Central memory CD8-positive, alpha-beta T cell (primary cell): Measurements from ENCODE around the gene OGDH.

Source experiments
- ATAC-seq: fragments of 150-1000 bp; cut with Tn5 transposase; replicated peaks from 2 replicates; pipeline ENCODE4 v1.10.0; 2022; ENCODE audit warnings: mild to moderate bottlenecking, moderate FRiP score, moderate number of reproducible peaks; ENCODE audit not compliant: poor library complexity, severe bottlenecking; ENCODE audit errors: extremely low read depth
- DNase-seq, 2 donors: peaks; one replicate each; pipeline ENCODE4 v3.0.0; 2021; ENCODE audit warnings: low spot score in 2 of 2
- H3K27ac Mint-ChIP-seq: one replicate; pipeline ENCODE4 v1.8.0; 2022; ENCODE audit warnings: low read depth, mild to moderate bottlenecking, moderate library complexity, mixed read lengths
- H3K27me3 Mint-ChIP-seq: one replicate; pipeline ENCODE4 v1.8.0; 2022; ENCODE audit warnings: mixed read lengths
- H3K36me3 Mint-ChIP-seq: one replicate; pipeline ENCODE4 v1.8.0; 2022; ENCODE audit warnings: mild to moderate bottlenecking, moderate library complexity, mixed read lengths; ENCODE audit not compliant: insufficient read depth
- H3K4me1 Mint-ChIP-seq: one replicate; pipeline ENCODE4 v1.8.0; 2022; ENCODE audit warnings: mixed read lengths
- H3K4me3 Mint-ChIP-seq: one replicate; pipeline ENCODE4 v1.8.0; 2022; ENCODE audit warnings: mild to moderate bottlenecking, moderate library complexity, mixed read lengths
- H3K9me3 Mint-ChIP-seq: one replicate; pipeline ENCODE4 v1.8.0; 2022; ENCODE audit warnings: mixed read lengths

Gene OGDH

GRCh38 chr7:44638611-44639557, 32.5 kb downstream of the OGDH start:
- Mint-ChIP-seq H3K27ac (peak overlapping the region; percentile 99), H3K4me1 (peaks cover 63% of the 10 kb centered on the region), H3K4me3 (peak overlapping the region; percentile 79), H3K27me3 (no peaks in the 10 kb centered on the region), H3K36me3 (peaks cover 17% of the 10 kb centered on the region), H3K9me3 (peaks cover 5% of the 10 kb centered on the region)
- ATAC-seq (peak; percentile 71), DNase-seq (peak in 1 of 2 donors; percentile 70)

GRCh38 chr7:44639671-44640321, 33.4 kb downstream of the OGDH start:
- H3K27ac Mint-ChIP-seq = peak overlapping the region; percentile 99
- peaks cover 17% of the 10 kb centered on the region for H3K36me3 Mint-ChIP-seq
- peak overlapping the region; percentile 79 for H3K4me3 Mint-ChIP-seq
- DNase-seq = no peak
- ATAC-seq = no peak
- peaks cover 59% of the 10 kb centered on the region for H3K4me1 Mint-ChIP-seq
- no peaks in the 10 kb centered on the region for H3K27me3 Mint-ChIP-seq
- peaks cover 5% of the 10 kb centered on the region for H3K9me3 Mint-ChIP-seq

- peaks cover 40% of the 10 kb centered on the region for H3K4me1 Mint-ChIP-seq
- H3K4me3 Mint-ChIP-seq = no peak overlapping the region
- H3K36me3 Mint-ChIP-seq = peaks cover 20% of the 10 kb centered on the region
- ATAC-seq (no peak), DNase-seq (no peak)
- peaks cover 3% of the 10 kb centered on the region for H3K9me3 Mint-ChIP-seq
- H3K27ac Mint-ChIP-seq = no peak overlapping the region
- H3K27me3 Mint-ChIP-seq = no peaks in the 10 kb centered on the region
These were observed 36.8 kb downstream of the OGDH start for GRCh38 chr7:44643206-44643605.

- no peak overlapping the region for H3K4me3 Mint-ChIP-seq
- peak overlapping the region; percentile 51 for H3K27ac Mint-ChIP-seq
- no peaks in the 10 kb centered on the region for H3K9me3 Mint-ChIP-seq
- H3K27me3 Mint-ChIP-seq = no peaks in the 10 kb centered on the region
- DNase-seq (no peak), ATAC-seq (no peak)
- H3K36me3 Mint-ChIP-seq = peaks cover 20% of the 10 kb centered on the region
- peaks cover 19% of the 10 kb centered on the region for H3K4me1 Mint-ChIP-seq
These were observed 38.8 kb downstream of the OGDH start for GRCh38 chr7:44645254-44645653.

- H3K36me3 Mint-ChIP-seq = peaks cover 19% of the 10 kb centered on the region
- H3K4me3 Mint-ChIP-seq = no peak overlapping the region
- H3K4me1 Mint-ChIP-seq = peaks cover 15% of the 10 kb centered on the region
- H3K27ac Mint-ChIP-seq = peak overlapping the region; percentile 51
- H3K27me3 Mint-ChIP-seq = no peaks in the 10 kb centered on the region
- DNase-seq (no peak), ATAC-seq (no peak)
- H3K9me3 Mint-ChIP-seq = no peaks in the 10 kb centered on the region
These were observed 39.3 kb downstream of the OGDH start for GRCh38 chr7:44645696-44646095.

GRCh38 chr7:44646176-44646920, 39.9 kb downstream of the OGDH start:
- Mint-ChIP-seq H3K4me3 (no peak overlapping the region), H3K4me1 (peaks cover 14% of the 10 kb centered on the region), H3K36me3 (peaks cover 25% of the 10 kb centered on the region), H3K9me3 (no peaks in the 10 kb centered on the region), H3K27ac (no peak overlapping the region), H3K27me3 (no peaks in the 10 kb centered on the region)
- DNase-seq (no peak), ATAC-seq (no peak)

- no peak for ATAC-seq
These were observed 40.7 kb downstream of the OGDH start for GRCh38 chr7:44646921-44647636.

GRCh38 chr7:44647981-44648714, 41.7 kb downstream of the OGDH start:
- Mint-ChIP-seq H3K27ac (no peak overlapping the region), H3K4me1 (peaks cover 14% of the 10 kb centered on the region), H3K4me3 (no peak overlapping the region), H3K36me3 (peaks cover 22% of the 10 kb centered on the region), H3K27me3 (no peaks in the 10 kb centered on the region), H3K9me3 (no peaks in the 10 kb centered on the region)
- ATAC-seq = no peak
- DNase-seq = no peak

More at GRCh38 chr7:44646921-44647636, 40.7 kb downstream of the OGDH start:
- Mint-ChIP-seq H3K27ac (no peak overlapping the region), H3K4me3 (no peak overlapping the region), H3K36me3 (peaks cover 22% of the 10 kb centered on the region), H3K27me3 (no peaks in the 10 kb centered on the region), H3K4me1 (peaks cover 14% of the 10 kb centered on the region), H3K9me3 (no peaks in the 10 kb centered on the region)
- no peak for DNase-seq

GRCh38 chr7:44650242-44650641, 43.8 kb downstream of the OGDH start:
- no peak overlapping the region for H3K4me3 Mint-ChIP-seq
- no peaks in the 10 kb centered on the region for H3K9me3 Mint-ChIP-seq
- peak overlapping the region; percentile 22 for H3K27ac Mint-ChIP-seq
- ATAC-seq (no peak), DNase-seq (no peak)
- no peaks in the 10 kb centered on the region for H3K27me3 Mint-ChIP-seq
- H3K4me1 Mint-ChIP-seq = peaks cover 7% of the 10 kb centered on the region
- H3K36me3 Mint-ChIP-seq = peaks cover 22% of the 10 kb centered on the region

- Mint-ChIP-seq H3K27me3 (no peaks in the 10 kb centered on the region), H3K4me1 (peaks cover 3% of the 10 kb centered on the region), H3K4me3 (no peak overlapping the region), H3K9me3 (no peaks in the 10 kb centered on the region), H3K36me3 (peaks cover 24% of the 10 kb centered on the region), H3K27ac (peak overlapping the region; percentile 22)
- DNase-seq (no peak), ATAC-seq (no peak)
These were observed 44.3 kb downstream of the OGDH start for GRCh38 chr7:44650772-44651171.

- no peak overlapping the region for H3K27ac Mint-ChIP-seq
- ATAC-seq (no peak), DNase-seq (no peak)
- no peaks in the 10 kb centered on the region for H3K27me3 Mint-ChIP-seq
- no peak overlapping the region for H3K4me3 Mint-ChIP-seq
- peaks cover 1% of the 10 kb centered on the region for H3K4me1 Mint-ChIP-seq
- peaks cover 31% of the 10 kb centered on the region for H3K36me3 Mint-ChIP-seq
- H3K9me3 Mint-ChIP-seq = no peaks in the 10 kb centered on the region
These were observed 46.1 kb downstream of the OGDH start for GRCh38 chr7:44652535-44652934.
